Endothelial cell of umbilical vein (primary cell): ENCODE results near the gene TBX4.
"Not testable (repeated sequence)": the region's sequence is repeated elsewhere in the genome, so short reads cannot be mapped to it uniquely, and the experiment has no call there.

ENCODE experiments used
- CTCF ChIP-seq, 2 donors: IDR thresholded peaks; 1 replicate in 1 of 2; 2 replicates in 1 of 2; pipeline ENCODE4 v1.5.1; 2011; ENCODE audit warnings: low read length in 2 of 2, mild to moderate bottlenecking in 2 of 2, moderate library complexity in 2 of 2, control low read depth in 1 of 2, inconsistent platforms in 1 of 2, low read depth in 1 of 2; ENCODE audit not compliant: insufficient read depth in 1 of 2; ENCODE audit errors: extremely low read depth in 1 of 2
- FOS ChIP-seq: IDR thresholded peaks from 2 replicates; pipeline ENCODE4 v1.6.1; 2011; ENCODE audit warnings: mild to moderate bottlenecking, low read length, moderate library complexity, borderline replicate concordance; ENCODE audit not compliant: insufficient read depth
- MAX ChIP-seq: IDR thresholded peaks from 2 replicates; pipeline ENCODE4 v1.6.1; 2011; ENCODE audit not compliant: insufficient read depth, insufficient read length
- POLR2A ChIP-seq: IDR thresholded peaks from 2 replicates; pipeline ENCODE4 v1.6.1; 2012; ENCODE audit warnings: low read depth, mild to moderate bottlenecking, control low read depth, low read length

- not testable (repeated sequence) for TF ChIP-seq CTCF (IDR thresholded peaks at IDR 0.05; ENCODE audit: extremely low read depth in 1 of 2, insufficient read depth in 1 of 2, low read depth in 1 of 2, low read length in 2 of 2); POLR2A; FOS; MAX
These were observed 10.7 kb upstream of the TBX4 start for GRCh38 chr17:61441507-61441906.
